HG02852 (cell line): ENCODE results near the gene VPS37D.
A peak's percentile ranks its signal among the peaks of the same experiment; 100 is the strongest.
"Not testable (repeated sequence)": the region's sequence is repeated elsewhere in the genome, so short reads cannot be mapped to it uniquely, and the experiment has no call there.

Experiments
- ATAC-seq: cut with Tn5 transposase; IDR thresholded peaks from one replicate; pipeline ENCODE4 v1.9.1; 2021; ENCODE audit warnings: mild to moderate bottlenecking, moderate library complexity; ENCODE audit not compliant: unreplicated experiment

The VPS37D gene

GRCh38 chr7:73667344-73668102, at the start of gene VPS37D:
VPS37D (plus strand) TSS chr7:73667831; CDS start chr7:73667959, 128 bp downstream.
- ATAC-seq = peak; percentile 95

- ATAC-seq = no peak
These were observed 49.1 kb upstream of the VPS37D start for GRCh38 chr7:73618538-73618937.

GRCh38 chr7:73619394-73619793, 48.2 kb upstream of the VPS37D start:
- ATAC-seq = not testable (repeated sequence)

- no peak for ATAC-seq
These were observed 46.2 kb upstream of the VPS37D start for GRCh38 chr7:73621168-73622063.

GRCh38 chr7:73622527-73622908, 45.1 kb upstream of the VPS37D start:
- no peak for ATAC-seq

- no peak for ATAC-seq
These were observed 44.5 kb upstream of the VPS37D start for GRCh38 chr7:73622909-73623797.

GRCh38 chr7:73623798-73624668, 43.6 kb upstream of the VPS37D start, which contains the start of gene MLXIPL:
MLXIPL (minus strand) TSS chr7:73624522; CDS start chr7:73624492, 30 bp downstream.
- no peak for ATAC-seq

- no peak for ATAC-seq
These were observed 43.0 kb upstream of the VPS37D start for GRCh38 chr7:73624669-73625001.

- no peak for ATAC-seq
These were observed 42.4 kb upstream of the VPS37D start for GRCh38 chr7:73625276-73625675.

GRCh38 chr7:73626814-73627213, 40.8 kb upstream of the VPS37D start:
- no peak for ATAC-seq

- ATAC-seq = no peak
These were observed 39.1 kb upstream of the VPS37D start for GRCh38 chr7:73628504-73628903.

- no peak for ATAC-seq
These were observed 36.1 kb upstream of the VPS37D start for GRCh38 chr7:73631558-73631957.

- no peak for ATAC-seq
These were observed 34.3 kb upstream of the VPS37D start for GRCh38 chr7:73633323-73633722.

- ATAC-seq = no peak
These were observed 33.8 kb upstream of the VPS37D start for GRCh38 chr7:73633844-73634243.

GRCh38 chr7:73635428-73636200, 32.0 kb upstream of the VPS37D start:
- no peak for ATAC-seq

GRCh38 chr7:73638911-73639310, 28.7 kb upstream of the VPS37D start:
- ATAC-seq = no peak

- ATAC-seq = no peak
These were observed 24.8 kb upstream of the VPS37D start for GRCh38 chr7:73642834-73643233.

GRCh38 chr7:73644688-73645286, 22.8 kb upstream of the VPS37D start:
- ATAC-seq = no peak

GRCh38 chr7:73645643-73646174, 21.9 kb upstream of the VPS37D start:
- ATAC-seq = no peak
